T follicular helper cell (primary cell): Measurements from ENCODE around the gene ARHGAP26.
"Not testable (repeated sequence)": the region's sequence is repeated elsewhere in the genome, so short reads cannot be mapped to it uniquely, and the experiment has no call there.

Experiments
- DNase-seq: peaks from one replicate; pipeline ENCODE4 v3.0.0-alpha.2; 2020; ENCODE audit warnings: low read depth

ARHGAP26 gene

GRCh38 chr5:142931896-142932686 is 161.9 kb downstream of the ARHGAP26 start:
- no peak for DNase-seq

GRCh38 chr5:142934051-142934762 is 164.0 kb downstream of the ARHGAP26 start:
- DNase-seq = no peak

GRCh38 chr5:142935014-142935413 is 164.8 kb downstream of the ARHGAP26 start:
- no peak for DNase-seq

GRCh38 chr5:142937374-142937773 is 167.2 kb downstream of the ARHGAP26 start:
- DNase-seq = no peak

GRCh38 chr5:142938266-142938880 is 168.2 kb downstream of the ARHGAP26 start:
- DNase-seq = no peak

GRCh38 chr5:142939006-142939405 is 168.8 kb downstream of the ARHGAP26 start:
- no peak for DNase-seq

GRCh38 chr5:142939884-142940283 is 169.7 kb downstream of the ARHGAP26 start:
- DNase-seq = no peak

- DNase-seq = no peak
These were observed 171.1 kb downstream of the ARHGAP26 start for GRCh38 chr5:142941245-142941644.

GRCh38 chr5:142942901-142943300 is 172.7 kb downstream of the ARHGAP26 start:
- DNase-seq = no peak

- no peak for DNase-seq
These were observed 174.0 kb downstream of the ARHGAP26 start for GRCh38 chr5:142944140-142944539.

GRCh38 chr5:142945321-142945720 is 175.1 kb downstream of the ARHGAP26 start:
- no peak for DNase-seq

GRCh38 chr5:142945845-142946244 is 175.7 kb downstream of the ARHGAP26 start:
- no peak for DNase-seq

GRCh38 chr5:142946547-142947426 is 176.6 kb downstream of the ARHGAP26 start:
- no peak for DNase-seq

- no peak for DNase-seq
These were observed 177.2 kb downstream of the ARHGAP26 start for GRCh38 chr5:142947427-142947709.

- DNase-seq = no peak
These were observed 182.1 kb downstream of the ARHGAP26 start for GRCh38 chr5:142952229-142952628.

- not testable (repeated sequence) for DNase-seq
These were observed 182.7 kb downstream of the ARHGAP26 start for GRCh38 chr5:142952871-142953270.

GRCh38 chr5:142954455-142954854 is 184.3 kb downstream of the ARHGAP26 start:
- no peak for DNase-seq

- DNase-seq = no peak
These were observed 185.5 kb downstream of the ARHGAP26 start for GRCh38 chr5:142955628-142956027.

- no peak for DNase-seq
These were observed 187.4 kb downstream of the ARHGAP26 start for GRCh38 chr5:142957528-142957927.

- no peak for DNase-seq
These were observed 188.9 kb downstream of the ARHGAP26 start for GRCh38 chr5:142958944-142959682.
